ENCODE results near the gene RAB29. TPM values are rescaled to one million over a fixed set of nuclear protein-coding genes. Genes with fewer than 3 reads are reported as not detected.

The RAB29 gene
- polyA plus RNA-seq, 1 donor from 2014 or later, result 0.40 TPM

GRCh38 chr1:205805082-205805711 lies 29.9 kb upstream of the RAB29 start:
- Histone ChIP-seq H3K27me3 (ENCODE audit: insufficient read depth, low read depth, low read length) (no peaks in the 10 kb centered on the region), H3F3A (ENCODE audit: insufficient read depth, low read length, poor library complexity, severe bottlenecking) (no peaks in the 10 kb centered on the region), H3K9me3 (ENCODE audit: low read length) (no peaks in the 10 kb centered on the region), H3K9me2 (ENCODE audit: insufficient read depth, low read length) (no peaks in the 10 kb centered on the region), H3K4me2 (ENCODE audit: low read length) (no peak overlapping the region), H3K9ac (ENCODE audit: low read length) (no peak overlapping the region), H2AFZ (ENCODE audit: low read depth, low read length) (no peak overlapping the region), H3K27ac (ENCODE audit: low read length) (no peak overlapping the region), H3K36me3 (ENCODE audit: insufficient read depth, low read length) (no peaks in the 10 kb centered on the region), H3K79me2 (replicated peaks; ENCODE audit: insufficient read depth, low read length) (no peaks in the 10 kb centered on the region), H4K20me1 (ENCODE audit: insufficient read depth) (no peaks in the 10 kb centered on the region), H3K4me3 (ENCODE audit: low read length) (no peak overlapping the region)
- no peak for TF ChIP-seq SMC3 (conservative IDR thresholded peaks at IDR 0.05; ENCODE audit: poor library complexity)
- TF ChIP-seq MXI1 (conservative IDR thresholded peaks at IDR 0.05; ENCODE audit: poor library complexity, severe bottlenecking), result no peak
- no peak for TF ChIP-seq EP300 (conservative IDR thresholded peaks at IDR 0.05; ENCODE audit: poor library complexity, severe bottlenecking)
- TF ChIP-seq POLR2AphosphoS5 (IDR thresholded peaks at IDR 0.05), result no peak
- no peak for TF ChIP-seq REST (IDR thresholded peaks at IDR 0.05; ENCODE audit: borderline replicate concordance)
- no peak for TF ChIP-seq TAF1 (IDR thresholded peaks at IDR 0.05; ENCODE audit: low read depth)
- no peak for TF ChIP-seq EZH2 (IDR thresholded peaks at IDR 0.05; ENCODE audit: borderline replicate concordance, insufficient read depth, low read length, poor library complexity, severe bottlenecking)

- Histone ChIP-seq H4K20me1 (ENCODE audit: insufficient read depth) (no peaks in the 10 kb centered on the region), H3F3A (ENCODE audit: insufficient read depth, low read length, poor library complexity, severe bottlenecking) (no peaks in the 10 kb centered on the region), H3K9me3 (ENCODE audit: low read length) (no peaks in the 10 kb centered on the region), H3K27me3 (ENCODE audit: insufficient read depth, low read depth, low read length) (no peaks in the 10 kb centered on the region), H3K79me2 (replicated peaks; ENCODE audit: insufficient read depth, low read length) (no peaks in the 10 kb centered on the region), H3K9me2 (ENCODE audit: insufficient read depth, low read length) (no peaks in the 10 kb centered on the region), H2AFZ (ENCODE audit: low read depth, low read length) (no peak overlapping the region), H3K4me2 (ENCODE audit: low read length) (no peak overlapping the region), H3K27ac (ENCODE audit: low read length) (no peak overlapping the region), H3K36me3 (ENCODE audit: insufficient read depth, low read length) (no peaks in the 10 kb centered on the region), H3K9ac (ENCODE audit: low read length) (no peak overlapping the region), H3K4me3 (ENCODE audit: low read length) (no peak overlapping the region)
- TF ChIP-seq TAF1 (IDR thresholded peaks at IDR 0.05; ENCODE audit: low read depth) (no peak), RAD21 (conservative IDR thresholded peaks at IDR 0.05) (no peak), CTCF (IDR thresholded peaks at IDR 0.05; ENCODE audit: poor library complexity, severe bottlenecking) (no peak), SMC3 (conservative IDR thresholded peaks at IDR 0.05; ENCODE audit: poor library complexity) (no peak), EZH2 (IDR thresholded peaks at IDR 0.05; ENCODE audit: borderline replicate concordance, insufficient read depth, low read length, poor library complexity, severe bottlenecking) (no peak), REST (IDR thresholded peaks at IDR 0.05; ENCODE audit: borderline replicate concordance) (no peak), POLR2AphosphoS5 (IDR thresholded peaks at IDR 0.05) (no peak), MXI1 (conservative IDR thresholded peaks at IDR 0.05; ENCODE audit: poor library complexity, severe bottlenecking) (no peak), EP300 (conservative IDR thresholded peaks at IDR 0.05; ENCODE audit: poor library complexity, severe bottlenecking) (no peak)
Measured at GRCh38 chr1:205804605-205805004, 29.3 kb upstream of the RAB29 start.

Data from neural cell (in vitro differentiated cells).